Ishikawa (cell line): ENCODE measurements around the gene BICC1.

Source experiments
- CREB1 ChIP-seq: IDR thresholded peaks from 2 replicates; pipeline ENCODE4 v1.6.1; 2012; ENCODE audit warnings: low read depth
- FOXM1 ChIP-seq: IDR thresholded peaks from 2 replicates; pipeline ENCODE4 v1.6.1; 2012; ENCODE audit warnings: low read depth, borderline replicate concordance
- TAF1 ChIP-seq: IDR thresholded peaks from 2 replicates; pipeline ENCODE4 v1.6.1; 2012; ENCODE audit warnings: low read depth, mild to moderate bottlenecking
- TCF12 ChIP-seq: IDR thresholded peaks from 2 replicates; pipeline ENCODE4 v1.6.1; 2012; ENCODE audit warnings: low read depth
- YY1 ChIP-seq: IDR thresholded peaks from 2 replicates; pipeline ENCODE4 v1.6.1; 2012; ENCODE audit warnings: low read depth

- no peak for TF ChIP-seq YY1
- TF ChIP-seq TCF12: no peak
- no peak for TF ChIP-seq TAF1
- no peak for TF ChIP-seq FOXM1
- no peak for TF ChIP-seq CREB1
These were observed 209.1 kb downstream of the BICC1 start for GRCh38 chr10:58721601-58722281.
